Astrocyte of the spinal cord (primary cell): ENCODE results near the gene NR1I2.

Source experiments
- DNase-seq: peaks from one replicate; pipeline ENCODE4 v3.0.0; 2011; ENCODE audit warnings: low read depth, low spot score
- H3K4me3 ChIP-seq: 2 replicates; pipeline ENCODE4 v1.5.1; 2011; ENCODE audit warnings: low read depth, mild to moderate bottlenecking, low read length, moderate library complexity
- CTCF ChIP-seq: IDR thresholded peaks from 2 replicates; pipeline ENCODE4 v1.5.1; 2012; ENCODE audit warnings: low read depth, mild to moderate bottlenecking, low read length, inconsistent platforms
- in situ Hi-C: cut with HindIII; loops from 2 replicates; pipeline ENCODE4 v1.10.0; 2017; ENCODE audit warnings: low sequenced_read_pairs

Gene NR1I2

GRCh38 chr3:119862616-119863015, 80.7 kb downstream of the NR1I2 start:
- no peak for DNase-seq
- no peak overlapping the region for H3K4me3 ChIP-seq
- TF ChIP-seq CTCF, result no peak
- in situ Hi-C loops, result no loop called here

- DNase-seq, result no peak
- no peak overlapping the region for H3K4me3 ChIP-seq
- TF ChIP-seq CTCF, result no peak
- in situ Hi-C loops, result no loop called here
Observed at GRCh38 chr3:119864476-119864875, 82.6 kb downstream of the NR1I2 start.
